Coronary artery (tissue), 2 donors: ENCODE measurements around the gene MBP.

Experiments
- DNase-seq: peaks from one replicate; pipeline ENCODE4 v3.0.0-alpha.2; 2017; ENCODE audit warnings: low spot score
- H3K27ac ChIP-seq, 2 donors: fragments of 200-600 bp; sonication (generic); one replicate each; pipeline ENCODE4 v1.5.1; 2016 to 2019
- H3K4me3 ChIP-seq: fragments of 200-600 bp; sonication (generic); 2 replicates; pipeline ENCODE4 v1.5.1; 2016; ENCODE audit warnings: mild to moderate bottlenecking, moderate library complexity
- TF ChIP-seq, protein P1 (sequence below): fragments of 200-600 bp; sonication (generic); IDR thresholded peaks from one replicate; pipeline ENCODE4 v1.5.1; 2019; ENCODE audit warnings: antibody characterized with exemption

Gene MBP

GRCh38 chr18:77057006-77057395 lies 75.6 kb downstream of the MBP start:
- no peak for DNase-seq
- TF ChIP-seq, protein P1, sequence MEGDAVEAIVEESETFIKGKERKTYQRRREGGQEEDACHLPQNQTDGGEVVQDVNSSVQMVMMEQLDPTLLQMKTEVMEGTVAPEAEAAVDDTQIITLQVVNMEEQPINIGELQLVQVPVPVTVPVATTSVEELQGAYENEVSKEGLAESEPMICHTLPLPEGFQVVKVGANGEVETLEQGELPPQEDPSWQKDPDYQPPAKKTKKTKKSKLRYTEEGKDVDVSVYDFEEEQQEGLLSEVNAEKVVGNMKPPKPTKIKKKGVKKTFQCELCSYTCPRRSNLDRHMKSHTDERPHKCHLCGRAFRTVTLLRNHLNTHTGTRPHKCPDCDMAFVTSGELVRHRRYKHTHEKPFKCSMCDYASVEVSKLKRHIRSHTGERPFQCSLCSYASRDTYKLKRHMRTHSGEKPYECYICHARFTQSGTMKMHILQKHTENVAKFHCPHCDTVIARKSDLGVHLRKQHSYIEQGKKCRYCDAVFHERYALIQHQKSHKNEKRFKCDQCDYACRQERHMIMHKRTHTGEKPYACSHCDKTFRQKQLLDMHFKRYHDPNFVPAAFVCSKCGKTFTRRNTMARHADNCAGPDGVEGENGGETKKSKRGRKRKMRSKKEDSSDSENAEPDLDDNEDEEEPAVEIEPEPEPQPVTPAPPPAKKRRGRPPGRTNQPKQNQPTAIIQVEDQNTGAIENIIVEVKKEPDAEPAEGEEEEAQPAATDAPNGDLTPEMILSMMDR = no peak
- Histone ChIP-seq H3K4me3 (no peak overlapping the region), H3K27ac (peak overlapping the region; percentile 58 to 87)

GRCh38 chr18:77056344-77057005 lies 76.1 kb downstream of the MBP start:
- no peak overlapping the region for H3K4me3 ChIP-seq
- no peak for DNase-seq
- peak overlapping the region; percentile 58 to 87 for H3K27ac ChIP-seq
- TF ChIP-seq, protein P1 = no peak

DNA sequence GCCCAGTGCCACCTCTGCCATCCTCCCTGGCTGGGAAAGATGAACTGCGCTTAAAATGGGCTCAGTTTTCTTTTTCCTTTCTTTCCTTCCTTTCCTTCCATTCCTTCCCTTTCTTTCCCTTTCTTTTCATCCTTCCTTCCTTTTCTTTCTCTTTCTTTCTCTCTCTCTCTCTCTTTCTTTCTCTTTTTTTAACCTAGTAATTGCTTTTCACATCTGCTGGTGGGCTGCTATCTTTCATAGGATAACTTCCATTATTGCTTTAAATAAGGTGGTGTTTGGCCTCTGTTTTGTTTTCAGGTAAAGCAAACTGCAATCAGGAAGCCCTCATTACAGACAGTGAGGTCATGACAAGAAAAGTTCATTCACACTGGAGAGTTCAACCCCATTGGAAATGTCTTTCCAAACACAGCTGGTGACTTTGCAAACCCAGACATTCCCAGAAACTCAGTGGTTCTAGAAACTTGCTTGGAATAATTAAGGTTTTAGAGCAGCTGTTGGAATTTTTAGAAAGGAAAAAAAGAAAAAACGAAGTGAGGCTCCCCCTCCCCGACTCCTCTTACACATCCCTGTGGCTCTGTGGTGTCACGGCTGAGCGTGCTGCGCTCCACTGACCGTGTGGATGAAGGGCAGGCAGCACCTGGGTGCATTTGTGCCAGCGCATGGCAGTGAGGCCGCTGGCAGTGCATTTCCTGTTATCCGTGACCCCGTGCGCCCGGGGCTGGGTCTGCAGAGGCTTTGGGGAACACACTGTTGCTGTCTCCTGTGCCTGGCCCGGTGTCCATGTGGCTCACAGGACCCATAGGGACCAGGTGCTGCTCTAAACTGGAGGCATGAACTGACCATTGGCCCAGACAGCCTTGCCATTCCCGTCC lies 76.9 kb downstream of the MBP start:
- Histone ChIP-seq H3K27ac (peak overlapping the region; percentile 58 to 87), H3K4me3 (no peak overlapping the region)
- no peak for DNase-seq
- TF ChIP-seq, protein P1 = no peak

GRCh38 chr18:77054606-77055428 lies 77.8 kb downstream of the MBP start:
- Histone ChIP-seq H3K27ac (peak overlapping the region; percentile 28 to 87), H3K4me3 (peak overlapping the region; percentile 13)
- DNase-seq = peak; percentile 87
- TF ChIP-seq, protein P1 = no peak

- DNase-seq = no peak
- TF ChIP-seq, protein P1 = no peak
- peak overlapping the region; percentile 13 for H3K4me3 ChIP-seq
- peak overlapping the region; percentile 28 to 87 for H3K27ac ChIP-seq
These were observed 78.3 kb downstream of the MBP start for GRCh38 chr18:77054288-77054605.

DNA sequence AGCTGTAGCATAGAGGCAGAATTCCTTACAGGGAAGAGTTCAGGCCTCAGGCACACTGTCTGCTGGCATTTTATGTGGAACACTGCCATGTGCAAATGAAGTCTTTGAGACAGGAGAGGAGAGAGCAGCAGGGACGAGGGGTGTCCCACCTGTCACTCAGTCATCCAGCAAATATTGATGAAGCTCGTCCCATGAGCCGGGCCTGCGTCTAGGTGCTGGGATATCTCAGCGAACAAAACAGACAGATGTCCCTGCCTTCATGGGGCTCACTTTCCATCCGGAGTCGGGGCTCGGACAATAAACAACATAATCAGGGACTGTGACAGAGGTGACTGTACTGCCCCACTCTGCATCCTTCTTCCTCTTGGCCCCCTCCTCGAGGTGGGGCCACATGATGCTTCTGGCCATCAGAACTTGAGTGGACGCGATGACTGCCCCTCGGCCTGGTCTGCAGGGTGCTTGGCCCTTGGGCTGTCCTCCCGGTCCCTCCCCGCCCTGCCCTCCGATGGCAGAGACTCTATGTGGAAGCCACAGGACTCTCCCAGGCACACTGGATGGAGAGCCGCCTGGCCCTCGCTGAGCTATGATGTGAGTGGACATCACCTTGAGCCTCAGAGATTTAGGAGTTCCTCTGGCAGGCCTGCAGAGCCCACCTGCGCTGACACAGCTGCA lies 78.8 kb downstream of the MBP start:
- TF ChIP-seq, protein P1 = no peak
- Histone ChIP-seq H3K4me3 (peak overlapping the region; percentile 13), H3K27ac (peak overlapping the region; percentile 28 to 87)
- DNase-seq = no peak
